ENCODE data around the gene KIAA1755.

The KIAA1755 gene

GRCh38 chr20:38217791-38218565, 42.6 kb downstream of the KIAA1755 start:
- H3K18ac ChIP-seq (ENCODE audit: low read depth in 1 of 2, low read length in 2 of 2): peak overlapping the region; percentile 73 to 92
- no peaks in the 10 kb centered on the region for H3K9me3 ChIP-seq (ENCODE audit: control insufficient read depth, low read length)
- peak overlapping the region; percentile 22 for H3K27ac ChIP-seq (ENCODE audit: low read length, poor library complexity, severe bottlenecking)
- WGBS: 26% methylated on average over 15 of the region's 15 CpGs
- peak overlapping the region; percentile 73 for H3K9ac ChIP-seq (ENCODE audit: low read length)
- H3K4ac ChIP-seq (ENCODE audit: low read depth in 1 of 2, low read length in 2 of 2): peak overlapping the region; percentile 36 to 71
- H3K14ac ChIP-seq (ENCODE audit: low read length in 2 of 2): peak overlapping the region in 1 of 2 experiments; percentile 29
- peak overlapping the region; percentile 82 for H4K8ac ChIP-seq (ENCODE audit: low read length)
- H3K79me1 ChIP-seq (replicated peaks; ENCODE audit: low read length, poor library complexity, severe bottlenecking): no peaks in the 10 kb centered on the region
- H3K4me3 ChIP-seq (ENCODE audit: insufficient read depth in 1 of 2, low read depth in 1 of 2, low read length in 2 of 2): no peak overlapping the region
- H2BK15ac ChIP-seq (ENCODE audit: low read depth, poor library complexity, severe bottlenecking): peak overlapping the region; percentile 95
- H3K23ac ChIP-seq (ENCODE audit: low read length in 2 of 2): no peak overlapping the region
- H3K36me3 ChIP-seq (ENCODE audit: control insufficient read depth in 1 of 2, insufficient read depth in 2 of 2, low read depth in 1 of 2, low read length in 2 of 2): no peaks in the 10 kb centered on the region
- H3K27me3 ChIP-seq (ENCODE audit: control insufficient read depth in 1 of 2, insufficient read depth in 1 of 2, low read length in 2 of 2): peaks cover 2 to 4% of the 10 kb centered on the region in 2 experiments
- peaks cover 25% of the 10 kb centered on the region for H3K4me1 ChIP-seq (ENCODE audit: control insufficient read depth, insufficient read depth, low read depth, low read length)
- peak overlapping the region; percentile 43 to 51 for H2BK12ac ChIP-seq (ENCODE audit: low read length in 2 of 2)
- no peak overlapping the region for H3K4me2 ChIP-seq (ENCODE audit: low read length, poor library complexity, severe bottlenecking)
- peak overlapping the region; percentile 69 for H2BK120ac ChIP-seq (ENCODE audit: low read depth, low read length)
- DNase-seq: peak; percentile 92
- peak overlapping the region; percentile 49 for H2AK5ac ChIP-seq (ENCODE audit: low read length, severe bottlenecking)
- no peak overlapping the region for H2BK5ac ChIP-seq (ENCODE audit: low read depth, low read length, poor library complexity, severe bottlenecking)
- no peak overlapping the region for H2AFZ ChIP-seq (ENCODE audit: low read depth, low read length)
- H4K91ac ChIP-seq (ENCODE audit: low read length): peak overlapping the region; percentile 77

GRCh38 chr20:38216746-38217595, 43.6 kb downstream of the KIAA1755 start:
- H3K36me3 ChIP-seq (ENCODE audit: control insufficient read depth in 1 of 2, insufficient read depth in 2 of 2, low read depth in 1 of 2, low read length in 2 of 2): no peaks in the 10 kb centered on the region
- no peak overlapping the region for H2BK5ac ChIP-seq (ENCODE audit: low read depth, low read length, poor library complexity, severe bottlenecking)
- no peak overlapping the region for H2AFZ ChIP-seq (ENCODE audit: low read depth, low read length)
- peak overlapping the region; percentile 73 for H3K9ac ChIP-seq (ENCODE audit: low read length)
- H3K18ac ChIP-seq (ENCODE audit: low read depth in 1 of 2, low read length in 2 of 2): peak overlapping the region; percentile 90 to 93
- no peak for DNase-seq
- peak overlapping the region; percentile 98 for H4K91ac ChIP-seq (ENCODE audit: low read length)
- H3K4ac ChIP-seq (ENCODE audit: low read depth in 1 of 2, low read length in 2 of 2): peak overlapping the region; percentile 91 to 96
- peaks cover 25% of the 10 kb centered on the region for H3K4me1 ChIP-seq (ENCODE audit: control insufficient read depth, insufficient read depth, low read depth, low read length)
- peak overlapping the region; percentile 93 for H4K8ac ChIP-seq (ENCODE audit: low read length)
- H2BK120ac ChIP-seq (ENCODE audit: low read depth, low read length): peak overlapping the region; percentile 94
- H3K4me2 ChIP-seq (ENCODE audit: low read length, poor library complexity, severe bottlenecking): no peak overlapping the region
- peak overlapping the region; percentile 73 for H2AK5ac ChIP-seq (ENCODE audit: low read length, severe bottlenecking)
- H3K9me3 ChIP-seq (ENCODE audit: control insufficient read depth, low read length): no peaks in the 10 kb centered on the region
- H3K23ac ChIP-seq (ENCODE audit: low read length in 2 of 2): no peak overlapping the region
- H3K4me3 ChIP-seq (ENCODE audit: insufficient read depth in 1 of 2, low read depth in 1 of 2, low read length in 2 of 2): peak overlapping the region in 1 of 2 experiments; percentile 27
- no peaks in the 10 kb centered on the region for H3K79me1 ChIP-seq (replicated peaks; ENCODE audit: low read length, poor library complexity, severe bottlenecking)
- H2BK15ac ChIP-seq (ENCODE audit: low read depth, poor library complexity, severe bottlenecking): peak overlapping the region; percentile 65
- H3K27me3 ChIP-seq (ENCODE audit: control insufficient read depth in 1 of 2, insufficient read depth in 1 of 2, low read length in 2 of 2): peaks cover 0 to 5% of the 10 kb centered on the region in 2 experiments
- H3K27ac ChIP-seq (ENCODE audit: low read length, poor library complexity, severe bottlenecking): peak overlapping the region; percentile 42
- H3K14ac ChIP-seq (ENCODE audit: low read length in 2 of 2): peak overlapping the region in 1 of 2 experiments; percentile 92
- H2BK12ac ChIP-seq (ENCODE audit: low read length in 2 of 2): peak overlapping the region; percentile 81 to 98
- 88% methylated on average over 24 of the region's 24 CpGs for WGBS

GRCh38 chr20:38216201-38216600, 44.3 kb downstream of the KIAA1755 start:
- H3K27ac ChIP-seq (ENCODE audit: low read length, poor library complexity, severe bottlenecking): no peak overlapping the region
- peak overlapping the region; percentile 70 to 90 for H2BK12ac ChIP-seq (ENCODE audit: low read length in 2 of 2)
- H2BK15ac ChIP-seq (ENCODE audit: low read depth, poor library complexity, severe bottlenecking): peak overlapping the region; percentile 77
- no peak overlapping the region for H4K8ac ChIP-seq (ENCODE audit: low read length)
- no peaks in the 10 kb centered on the region for H3K36me3 ChIP-seq (ENCODE audit: control insufficient read depth in 1 of 2, insufficient read depth in 2 of 2, low read depth in 1 of 2, low read length in 2 of 2)
- DNase-seq: no peak
- H3K4me1 ChIP-seq (ENCODE audit: control insufficient read depth, insufficient read depth, low read depth, low read length): peaks cover 25% of the 10 kb centered on the region
- H2AFZ ChIP-seq (ENCODE audit: low read depth, low read length): no peak overlapping the region
- WGBS: 84% methylated on average over 6 of the region's 6 CpGs
- peaks cover 0 to 5% of the 10 kb centered on the region in 2 experiments for H3K27me3 ChIP-seq (ENCODE audit: control insufficient read depth in 1 of 2, insufficient read depth in 1 of 2, low read length in 2 of 2)
- no peak overlapping the region for H3K4me3 ChIP-seq (ENCODE audit: insufficient read depth in 1 of 2, low read depth in 1 of 2, low read length in 2 of 2)
- H3K14ac ChIP-seq (ENCODE audit: low read length in 2 of 2): no peak overlapping the region
- no peaks in the 10 kb centered on the region for H3K9me3 ChIP-seq (ENCODE audit: control insufficient read depth, low read length)
- no peak overlapping the region for H2AK5ac ChIP-seq (ENCODE audit: low read length, severe bottlenecking)
- no peak overlapping the region for H3K9ac ChIP-seq (ENCODE audit: low read length)
- H2BK5ac ChIP-seq (ENCODE audit: low read depth, low read length, poor library complexity, severe bottlenecking): no peak overlapping the region
- no peak overlapping the region for H3K4me2 ChIP-seq (ENCODE audit: low read length, poor library complexity, severe bottlenecking)
- peak overlapping the region in 1 of 2 experiments; percentile 1 for H3K18ac ChIP-seq (ENCODE audit: low read depth in 1 of 2, low read length in 2 of 2)
- no peak overlapping the region for H3K23ac ChIP-seq (ENCODE audit: low read length in 2 of 2)
- H2BK120ac ChIP-seq (ENCODE audit: low read depth, low read length): no peak overlapping the region
- no peaks in the 10 kb centered on the region for H3K79me1 ChIP-seq (replicated peaks; ENCODE audit: low read length, poor library complexity, severe bottlenecking)
- H3K4ac ChIP-seq (ENCODE audit: low read depth in 1 of 2, low read length in 2 of 2): peak overlapping the region in 1 of 2 experiments; percentile 89
- H4K91ac ChIP-seq (ENCODE audit: low read length): peak overlapping the region; percentile 92
